ENCODE data around the gene G6PC2. TPM values are rescaled to one million over a fixed set of nuclear protein-coding genes. Genes with fewer than 3 reads are reported as not detected.

G6PC2 gene
- total RNA-seq, 1 donor from 2014 or later = not detected

- Mint-ChIP-seq H3K4me1 (ENCODE audit: unreplicated experiment) (no peaks in the 10 kb centered on the region), H3K4me3 (ENCODE audit: unreplicated experiment) (no peak overlapping the region), H3K27me3 (ENCODE audit: unreplicated experiment) (no peaks in the 10 kb centered on the region), H3K36me3 (ENCODE audit: low read depth, unreplicated experiment) (no peaks in the 10 kb centered on the region), H3K9me3 (ENCODE audit: unreplicated experiment) (no peaks in the 10 kb centered on the region), H3K27ac (ENCODE audit: unreplicated experiment) (no peak overlapping the region)
- no peak for TF ChIP-seq CTCF (IDR thresholded peaks at IDR 0.05; ENCODE audit: unreplicated experiment)
- peak; percentile 15 for DNase-seq (ENCODE audit: low spot score)
Measured at GRCh38 chr2:168944065-168944464, 43.0 kb downstream of the G6PC2 start.

- Mint-ChIP-seq H3K9me3 (ENCODE audit: unreplicated experiment) (no peaks in the 10 kb centered on the region), H3K4me3 (ENCODE audit: unreplicated experiment) (no peak overlapping the region), H3K36me3 (ENCODE audit: low read depth, unreplicated experiment) (no peaks in the 10 kb centered on the region), H3K27me3 (ENCODE audit: unreplicated experiment) (no peaks in the 10 kb centered on the region), H3K4me1 (ENCODE audit: unreplicated experiment) (no peaks in the 10 kb centered on the region), H3K27ac (ENCODE audit: unreplicated experiment) (no peak overlapping the region)
- no peak for TF ChIP-seq CTCF (IDR thresholded peaks at IDR 0.05; ENCODE audit: unreplicated experiment)
- DNase-seq (ENCODE audit: low spot score) = no peak
Measured at GRCh38 chr2:168945508-168945907, 44.4 kb downstream of the G6PC2 start.

DNA sequence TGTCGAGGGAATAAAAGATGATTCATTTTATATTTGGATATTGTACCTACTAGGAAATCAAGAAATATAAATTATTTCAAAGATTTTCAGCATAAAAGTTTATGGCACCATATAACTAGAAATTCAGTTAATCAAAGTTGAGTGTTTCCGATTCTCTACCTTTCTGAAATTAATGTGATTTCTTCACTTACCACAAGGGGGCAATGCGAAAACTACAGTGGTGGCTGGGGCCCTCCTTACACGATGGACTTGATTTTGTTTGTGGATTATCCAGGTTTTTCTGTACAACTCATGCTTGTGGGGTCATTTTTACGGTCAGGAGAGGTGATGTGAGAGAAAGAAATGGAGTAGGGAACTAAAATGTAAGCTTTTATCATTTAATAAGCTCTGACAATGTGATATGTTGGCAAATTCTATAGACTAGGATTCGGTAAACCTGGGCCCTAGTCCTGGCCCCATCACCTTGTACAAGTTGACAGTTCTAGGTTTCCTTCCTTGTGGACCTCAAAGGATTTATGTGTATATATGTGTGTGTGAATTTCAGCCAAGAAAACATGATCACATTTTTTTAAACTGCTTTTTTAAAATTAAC lies 47.6 kb downstream of the G6PC2 start:
- H3K9me3 Mint-ChIP-seq (ENCODE audit: unreplicated experiment) = peaks cover 5% of the 10 kb centered on the region
- H3K27ac Mint-ChIP-seq (ENCODE audit: unreplicated experiment) = no peak overlapping the region
- no peaks in the 10 kb centered on the region for H3K27me3 Mint-ChIP-seq (ENCODE audit: unreplicated experiment)
- H3K4me1 Mint-ChIP-seq (ENCODE audit: unreplicated experiment) = no peaks in the 10 kb centered on the region
- no peaks in the 10 kb centered on the region for H3K36me3 Mint-ChIP-seq (ENCODE audit: low read depth, unreplicated experiment)
- H3K4me3 Mint-ChIP-seq (ENCODE audit: unreplicated experiment) = no peak overlapping the region
- DNase-seq (ENCODE audit: low spot score) = peak; percentile 5
- TF ChIP-seq CTCF (IDR thresholded peaks at IDR 0.05; ENCODE audit: unreplicated experiment) = peak; percentile 90

DNA sequence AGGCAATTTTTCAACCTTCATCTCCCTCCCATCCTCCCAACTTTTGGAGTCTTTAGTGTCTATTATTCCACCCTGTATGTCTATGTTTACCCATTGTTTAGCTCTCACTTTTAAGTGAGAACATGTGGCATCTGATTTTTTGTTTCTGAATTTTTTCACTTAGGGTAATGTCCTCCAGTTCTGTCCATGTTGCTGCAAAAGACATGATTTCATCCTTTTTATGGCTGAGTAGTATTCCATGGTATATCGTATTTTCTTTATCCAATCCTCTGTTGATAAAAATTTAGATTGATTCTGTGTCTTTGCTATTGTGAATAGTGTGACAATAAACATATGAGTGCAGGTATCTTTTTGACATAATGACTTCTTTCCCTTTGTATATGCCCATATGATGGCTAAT lies 48.2 kb downstream of the G6PC2 start:
- Mint-ChIP-seq H3K9me3 (ENCODE audit: unreplicated experiment) (peaks cover 5% of the 10 kb centered on the region), H3K36me3 (ENCODE audit: low read depth, unreplicated experiment) (no peaks in the 10 kb centered on the region), H3K4me1 (ENCODE audit: unreplicated experiment) (no peaks in the 10 kb centered on the region), H3K27ac (ENCODE audit: unreplicated experiment) (no peak overlapping the region), H3K27me3 (ENCODE audit: unreplicated experiment) (no peaks in the 10 kb centered on the region), H3K4me3 (ENCODE audit: unreplicated experiment) (no peak overlapping the region)
- no peak for TF ChIP-seq CTCF (IDR thresholded peaks at IDR 0.05; ENCODE audit: unreplicated experiment)
- DNase-seq (ENCODE audit: low spot score) = no peak

DNA sequence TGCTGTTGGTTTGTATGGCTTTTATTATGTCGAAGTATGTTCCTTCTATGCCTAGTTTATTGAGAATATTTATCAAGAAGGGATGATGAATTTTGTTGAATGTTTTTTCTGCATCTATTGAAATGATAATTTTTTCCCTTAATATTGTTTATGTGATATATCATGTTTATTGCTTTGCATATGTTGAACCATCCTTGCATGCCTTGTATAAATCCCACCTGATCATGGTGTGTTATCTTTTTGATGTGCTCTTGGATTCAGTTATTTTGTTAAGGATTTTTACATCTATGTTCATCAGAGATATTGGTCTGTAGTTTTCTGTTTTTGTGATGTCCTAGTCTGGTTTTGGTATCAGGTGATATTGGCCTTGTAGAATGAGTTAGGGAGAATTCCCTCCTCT lies 50.8 kb downstream of the G6PC2 start:
- H3K4me3 Mint-ChIP-seq (ENCODE audit: unreplicated experiment) = no peak overlapping the region
- no peaks in the 10 kb centered on the region for H3K4me1 Mint-ChIP-seq (ENCODE audit: unreplicated experiment)
- TF ChIP-seq CTCF (IDR thresholded peaks at IDR 0.05; ENCODE audit: unreplicated experiment) = no peak
- H3K27me3 Mint-ChIP-seq (ENCODE audit: unreplicated experiment) = no peaks in the 10 kb centered on the region
- no peak for DNase-seq (ENCODE audit: low spot score)
- H3K36me3 Mint-ChIP-seq (ENCODE audit: low read depth, unreplicated experiment) = peaks cover 19% of the 10 kb centered on the region
- peaks cover 5% of the 10 kb centered on the region for H3K9me3 Mint-ChIP-seq (ENCODE audit: unreplicated experiment)
- H3K27ac Mint-ChIP-seq (ENCODE audit: unreplicated experiment) = no peak overlapping the region

Measured in endothelial cell (in vitro differentiated cells).